A549 (cell line): ENCODE data around the gene AFF1. TPM values are rescaled to one million over a fixed set of nuclear protein-coding genes. Genes with fewer than 3 reads are reported as not detected.
A peak's percentile ranks its signal among the peaks of the same experiment; 100 is the strongest.

ENCODE experiments used
- ATAC-seq, 2 experiments: fragments of 200-7000 bp in 1 of 2; fragments of >200 bp in 1 of 2; cut with Nextera tagmentation in 1 of 2; cut with Tn5 transposase in 1 of 2; 3 replicates each; pipeline versions ENCODE4 v1.8.0 to v1.9.1; 2018 to 2020; ENCODE audit warnings: mild to moderate bottlenecking in 1 of 2, moderate library complexity in 1 of 2
- CTCF ChIA-PET: fragments of 300-600 bp; sonication (Branson Sonifier 250); formaldehyde crosslinking; extraction: SDS; loops from one replicate; lab custom pipeline; 2021; ENCODE audit warnings: antibody characterized with exemption, inconsistent platforms; lab: Yijun Ruan, JAX
- POLR2A ChIA-PET: fragments of 350-600 bp; formaldehyde crosslinking; extraction: SDS; loops from one replicate; lab custom pipeline; 2021; ENCODE audit warnings: antibody characterized with exemption, inconsistent platforms; lab: Yijun Ruan, JAX
- DNase-seq, 2 experiments: peaks; one replicate each; pipeline versions ENCODE4 v3.0.0 to v3.0.0-alpha.2; 2011 to 2016; ENCODE audit warnings: low read depth in 1 of 2, low spot score in 1 of 2
- FAIRE-seq: peaks from 2 replicates; lab custom pipeline; 2011; peaks lifted over from hg19 to GRCh38; lab: Jason Lieb, UNC
- H3K27ac ChIP-seq, 2 experiments: fragments of >200 bp; sonication (Bioruptor Twin); formaldehyde crosslinking; 3 replicates each; pipeline ENCODE4 v1.5.1; 2016 to 2017
- H3K4me1 ChIP-seq: fragments of >200 bp; sonication (Bioruptor Twin); formaldehyde crosslinking; 3 replicates; pipeline ENCODE4 v1.6.1; 2016
- H3K4me2 ChIP-seq: fragments of >200 bp; sonication (Bioruptor Twin); formaldehyde crosslinking; 3 replicates; pipeline ENCODE4 v1.6.1; 2016
- H3K4me3 ChIP-seq: fragments of >200 bp; sonication (Bioruptor Twin); formaldehyde crosslinking; 3 replicates; pipeline ENCODE4 v1.5.1; 2016
- H3K9me3 ChIP-seq: fragments of >200 bp; sonication (Bioruptor Twin); formaldehyde crosslinking; 3 replicates; pipeline ENCODE4 v1.6.1; 2016
- BHLHE40 ChIP-seq: IDR thresholded peaks from 2 replicates; pipeline ENCODE4 v1.6.1; 2012; ENCODE audit warnings: low read depth, low read length, inconsistent platforms
- ELK1 ChIP-seq: fragments of 150-350 bp; IDR thresholded peaks from 2 replicates; pipeline ENCODE4 v1.6.1; 2014; ENCODE audit warnings: low read depth, mild to moderate bottlenecking, low read length
- FOSB ChIP-seq: fragments of 250-450 bp; sonication (Bioruptor Pico); IDR thresholded peaks from 2 replicates; pipeline ENCODE4 v1.5.0; 2020; ENCODE audit warnings: mild to moderate bottlenecking, moderate library complexity
- FOSL2 ChIP-seq, 2 experiments: fragments of 450-650 bp in 1 of 2; fragments of >200 bp in 1 of 2; sonication (Bioruptor Twin) in 1 of 2; formaldehyde crosslinking; IDR thresholded peaks; 2 replicates each; pipeline versions ENCODE4 v1.5.0 to v1.6.1; 2016 to 2020; ENCODE audit warnings: mild to moderate bottlenecking in 1 of 2, moderate library complexity in 1 of 2
- FOXS1 ChIP-seq: fragments of 250-450 bp; sonication (Bioruptor Pico); IDR thresholded peaks from 2 replicates; pipeline ENCODE4 v1.5.0; 2020; ENCODE audit warnings: mild to moderate bottlenecking, moderate library complexity
- HES2 ChIP-seq: fragments of >200 bp; sonication (Bioruptor Twin); formaldehyde crosslinking; IDR thresholded peaks from 2 replicates; pipeline ENCODE4 v1.6.1; 2016
- HEYL ChIP-seq: fragments of 250-450 bp; sonication (Bioruptor Pico); IDR thresholded peaks from 2 replicates; pipeline ENCODE4 v1.8.0; 2021; ENCODE audit warnings: mild to moderate bottlenecking, moderate library complexity
- HMGXB4 ChIP-seq: fragments of 250-450 bp; sonication (Bioruptor Pico); IDR thresholded peaks from 2 replicates; pipeline ENCODE4 v1.5.0; 2021; ENCODE audit warnings: mild to moderate bottlenecking, moderate library complexity, borderline replicate concordance
- HOXB5 ChIP-seq: fragments of 250-450 bp; sonication (Bioruptor Pico); IDR thresholded peaks from 2 replicates; pipeline ENCODE4 v1.5.0; 2020; ENCODE audit warnings: mild to moderate bottlenecking, moderate library complexity
- KDM1A ChIP-seq: fragments of 200-600 bp; sonication (generic); IDR thresholded peaks from 2 replicates; pipeline ENCODE4 v1.6.1; 2016; ENCODE audit warnings: low read depth, mild to moderate bottlenecking
- KDM5A ChIP-seq: fragments of 200-600 bp; sonication (generic); IDR thresholded peaks from 2 replicates; pipeline ENCODE4 v1.6.1; 2016; ENCODE audit warnings: antibody characterized with exemption, mild to moderate bottlenecking
- MAX ChIP-seq: IDR thresholded peaks from 2 replicates; pipeline ENCODE4 v1.6.1; 2012
- NFE2L2 ChIP-seq: fragments of 150-350 bp; conservative IDR thresholded peaks from 2 replicates; pipeline ENCODE4 v1.6.1; 2014; ENCODE audit warnings: low read length
- NPAS2 ChIP-seq: fragments of 250-450 bp; sonication (Bioruptor Pico); IDR thresholded peaks from 2 replicates; pipeline ENCODE4 v1.8.0; 2022; ENCODE audit warnings: mild to moderate bottlenecking, moderate library complexity, borderline replicate concordance
- PHF8 ChIP-seq: fragments of 200-600 bp; sonication (generic); IDR thresholded peaks from 2 replicates; pipeline ENCODE4 v1.6.1; 2016; ENCODE audit warnings: low read depth, mild to moderate bottlenecking, antibody characterized with exemption, moderate library complexity, borderline replicate concordance
- POLR2A ChIP-seq: IDR thresholded peaks from 2 replicates; pipeline ENCODE4 v1.6.1; 2012; ENCODE audit warnings: mild to moderate bottlenecking, low read length
- RCOR1 ChIP-seq: fragments of 150-350 bp; IDR thresholded peaks from 2 replicates; pipeline ENCODE4 v1.6.1; 2014; ENCODE audit warnings: antibody characterized with exemption, low read length, low read depth
- RFX5 ChIP-seq: fragments of 450-650 bp; IDR thresholded peaks from 2 replicates; pipeline ENCODE4 v1.7.1; 2014; ENCODE audit warnings: antibody characterized with exemption, mild to moderate bottlenecking, moderate library complexity
- RNF2 ChIP-seq: fragments of 200-600 bp; sonication (generic); IDR thresholded peaks from 2 replicates; pipeline ENCODE4 v1.6.1; 2016; ENCODE audit warnings: low read depth, mild to moderate bottlenecking, antibody characterized with exemption, moderate library complexity, borderline replicate concordance
- ZC3H11A ChIP-seq: fragments of 450-650 bp; IDR thresholded peaks from 2 replicates; pipeline ENCODE4 v1.6.1; 2014; ENCODE audit warnings: antibody characterized with exemption, mild to moderate bottlenecking
- WGBS: methylation state at CpG from one replicate; pipeline ENCODE4 v1.1.6; 2017; ENCODE audit errors: missing lambda C conversion rate; 5-methylcytosine and 5-hydroxymethylcytosine counted together
- polyA plus RNA-seq, 4 experiments: library from polyadenylated mRNA; depleted of rRNA in 3 of 4; stranded (reverse); fragments of >200 nt; fragmentation: RNase III in 1 of 4; extraction: RNeasy Plus Mini Kit Qiagen cat#74134 plus additional on column Dnase treatment in 1 of 4; gene quantifications; 2 replicates in 3 of 4; 3 replicates in 1 of 4; pipeline ENCODE4 v1.2.3, GENCODE V29; 2011 to 2017

AFF1 gene
- polyA plus RNA-seq, 2 of the 4 experiments (the other 2 are of a cell fraction), result 13.7 to 15.4 TPM

GRCh38 chr4:87042221-87042620 lies 107.4 kb downstream of the AFF1 start:
- H3K4me2 ChIP-seq, result no peak overlapping the region
- no peak overlapping the region for H3K4me3 ChIP-seq
- FAIRE-seq (no peak), ATAC-seq (no peak), DNase-seq (no peak)
- ChIA-PET POLR2A (no interaction called here), CTCF (no interaction called here)
- H3K9me3 ChIP-seq, result no peaks in the 10 kb centered on the region
- 82% methylated on average over 1 of the region's 1 CpG for WGBS
- H3K27ac ChIP-seq, result no peak overlapping the region
- peaks cover 41% of the 10 kb centered on the region for H3K4me1 ChIP-seq
- TF ChIP-seq NPAS2 (CRISPR knock-in tag) (no peak), HES2 (no peak), ELK1 (no peak), KDM5A (no peak), FOXS1 (CRISPR knock-in tag) (no peak), POLR2A (no peak), FOSL2 (IDR thresholded peaks at IDR 0.05) (no peak), FOSL2 (CRISPR knock-in tag; IDR thresholded peaks at IDR 0.05) (no peak), RCOR1 (no peak), PHF8 (no peak), KDM1A (no peak), RNF2 (no peak), ZC3H11A (no peak), NFE2L2 (no peak), FOSB (CRISPR knock-in tag) (no peak), BHLHE40 (no peak)

- POLR2A ChIA-PET, result no interaction called here
- 93% methylated on average over 4 of the region's 4 CpGs for WGBS
- no peak for ATAC-seq
- TF ChIP-seq HOXB5 (CRISPR knock-in tag) (no peak), RFX5 (no peak), HMGXB4 (CRISPR knock-in tag) (no peak), HEYL (CRISPR knock-in tag) (no peak), MAX (no peak), ZC3H11A (no peak), PHF8 (no peak)
- TF ChIP-seq, all 56 proteins: peak for 0
- Histone ChIP-seq H3K4me2 (0 out of 3 replicates have a peak overlapping the region, but pooled peaks have one; percentile 10), H3K9me3 (no peaks in the 10 kb centered on the region), H3K4me1 (peaks cover 33% of the 10 kb centered on the region), H3K4me3 (no peak overlapping the region), H3K27ac (no peak overlapping the region)
- DNase-seq (no peak), FAIRE-seq (no peak)
- CTCF ChIA-PET, result interaction anchor here (0.6 to 1.1 kb wide), 2 partner anchors 11 to 71 kb away, joined by 3 to 4 read pairs; no protein-coding TSS in a partner anchor
Observed at GRCh38 chr4:87042986-87043820, 108.4 kb downstream of the AFF1 start.
